ENCODE results near the gene TMTC4. TPM values are rescaled to one million over a fixed set of nuclear protein-coding genes. Genes with fewer than 3 reads are reported as not detected.

TMTC4 gene
- total RNA-seq, 2 experiments from 2014 or later: 13.5 to 19.0 TPM

GRCh38 chr13:100646030-100646673, 28.4 kb downstream of the TMTC4 start:
- ChIA-PET CTCF (interaction anchor here (1.0 kb wide), 1 partner anchor 11 kb away, joined by 5 read pairs; no protein-coding TSS in a partner anchor), POLR2A (no interaction called here)
- Mint-ChIP-seq H3K36me3 (ENCODE audit: low read depth) (peaks cover 8% of the 10 kb centered on the region), H3K9me3 (ENCODE audit: low read depth) (no peaks in the 10 kb centered on the region), H3K4me3 (no peak overlapping the region), H3K27me3 (no peaks in the 10 kb centered on the region), H3K27ac (no peak overlapping the region), H3K4me1 (no peaks in the 10 kb centered on the region)
- ATAC-seq (no peak), DNase-seq (no peak)
- intact Hi-C loops (cut with DNase I, micrococcal nuclease): no loop called here

- no peak for ATAC-seq
- ChIA-PET CTCF (no interaction called here), POLR2A (no interaction called here)
- DNase-seq: no peak
- Mint-ChIP-seq H3K4me1 (no peaks in the 10 kb centered on the region), H3K27me3 (no peaks in the 10 kb centered on the region), H3K9me3 (ENCODE audit: low read depth) (no peaks in the 10 kb centered on the region), H3K27ac (no peak overlapping the region), H3K36me3 (ENCODE audit: low read depth) (peaks cover 11% of the 10 kb centered on the region), H3K4me3 (no peak overlapping the region)
- intact Hi-C loops (cut with DNase I, micrococcal nuclease): no loop called here
Observed at GRCh38 chr13:100645382-100645781, 29.2 kb downstream of the TMTC4 start.

- ChIA-PET POLR2A (no interaction called here), CTCF (interaction anchor here (0.6 to 1.5 kb wide), 2 partner anchors 11 to 24 kb away, joined by 5 to 6 read pairs; no protein-coding TSS in a partner anchor)
- no peak overlapping the region for H3K27ac Mint-ChIP-seq
- no peaks in the 10 kb centered on the region for H3K27me3 Mint-ChIP-seq
- no peaks in the 10 kb centered on the region for H3K4me1 Mint-ChIP-seq
- H3K4me3 Mint-ChIP-seq: no peak overlapping the region
- H3K36me3 Mint-ChIP-seq (ENCODE audit: low read depth): peaks cover 11% of the 10 kb centered on the region
- H3K9me3 Mint-ChIP-seq (ENCODE audit: low read depth): no peaks in the 10 kb centered on the region
- ATAC-seq: no peak
- intact Hi-C loops (cut with DNase I, micrococcal nuclease): no loop called here
- no peak for DNase-seq
Observed at GRCh38 chr13:100644371-100644770, 30.2 kb downstream of the TMTC4 start.

- H3K27ac Mint-ChIP-seq: no peak overlapping the region
- ChIA-PET POLR2A (no interaction called here), CTCF (interaction anchor here (0.6 to 1.7 kb wide), 3 partner anchors 11 to 352 kb away, joined by 3 to 4 read pairs (median 3); no protein-coding TSS in a partner anchor)
- DNase-seq: no peak
- H3K4me3 Mint-ChIP-seq: no peak overlapping the region
- no peak for ATAC-seq
- intact Hi-C loops (cut with DNase I, micrococcal nuclease): no loop called here
- H3K27me3 Mint-ChIP-seq: no peaks in the 10 kb centered on the region
- H3K36me3 Mint-ChIP-seq (ENCODE audit: low read depth): peaks cover 35% of the 10 kb centered on the region
- no peaks in the 10 kb centered on the region for H3K9me3 Mint-ChIP-seq (ENCODE audit: low read depth)
- no peaks in the 10 kb centered on the region for H3K4me1 Mint-ChIP-seq
Observed at GRCh38 chr13:100637796-100638195, 36.8 kb downstream of the TMTC4 start.

- peaks cover 35% of the 10 kb centered on the region for H3K36me3 Mint-ChIP-seq (ENCODE audit: low read depth)
- no peak overlapping the region for H3K27ac Mint-ChIP-seq
- H3K27me3 Mint-ChIP-seq: no peaks in the 10 kb centered on the region
- DNase-seq: no peak
- H3K4me1 Mint-ChIP-seq: no peaks in the 10 kb centered on the region
- intact Hi-C loops (cut with DNase I, micrococcal nuclease): no loop called here
- ChIA-PET CTCF (interaction anchor here (0.9 kb wide), 1 partner anchor 12 kb away, joined by 4 read pairs; no protein-coding TSS in a partner anchor), POLR2A (interaction anchor here (0.5 kb wide), 1 partner anchor 1846 kb away, joined by 3 read pairs; no protein-coding TSS in a partner anchor)
- H3K9me3 Mint-ChIP-seq (ENCODE audit: low read depth): no peaks in the 10 kb centered on the region
- no peak for ATAC-seq
- no peak overlapping the region for H3K4me3 Mint-ChIP-seq
Observed at GRCh38 chr13:100637380-100637779, 37.2 kb downstream of the TMTC4 start.

- DNase-seq (no peak), ATAC-seq (no peak)
- Mint-ChIP-seq H3K9me3 (ENCODE audit: low read depth) (no peaks in the 10 kb centered on the region), H3K4me3 (no peak overlapping the region), H3K4me1 (no peaks in the 10 kb centered on the region), H3K27me3 (no peaks in the 10 kb centered on the region), H3K27ac (no peak overlapping the region), H3K36me3 (ENCODE audit: low read depth) (peaks cover 31% of the 10 kb centered on the region)
- ChIA-PET POLR2A (no interaction called here), CTCF (no interaction called here)
- intact Hi-C loops (cut with DNase I, micrococcal nuclease): no loop called here
Observed at GRCh38 chr13:100636441-100636840, 38.2 kb downstream of the TMTC4 start.

- no peaks in the 10 kb centered on the region for H3K27me3 Mint-ChIP-seq
- H3K9me3 Mint-ChIP-seq (ENCODE audit: low read depth): no peaks in the 10 kb centered on the region
- H3K36me3 Mint-ChIP-seq (ENCODE audit: low read depth): peaks cover 28% of the 10 kb centered on the region
- H3K27ac Mint-ChIP-seq: no peak overlapping the region
- ATAC-seq: no peak
- POLR2A ChIA-PET: interaction anchor here (0.6 kb wide), 1 partner anchor 21 kb away, joined by 3 read pairs; no protein-coding TSS in a partner anchor
- no peaks in the 10 kb centered on the region for H3K4me1 Mint-ChIP-seq
- CTCF ChIA-PET: interaction anchor here (0.6 kb wide), 1 partner anchor 210 kb away, joined by 4 read pairs; no protein-coding TSS in a partner anchor
- no peak overlapping the region for H3K4me3 Mint-ChIP-seq
- DNase-seq: no peak
- intact Hi-C loops (cut with DNase I, micrococcal nuclease): no loop called here
Observed at GRCh38 chr13:100636004-100636403, 38.6 kb downstream of the TMTC4 start.

- ATAC-seq (no peak), DNase-seq (no peak)
- POLR2A ChIA-PET: no interaction called here
- Mint-ChIP-seq H3K4me3 (no peak overlapping the region), H3K27ac (no peak overlapping the region), H3K9me3 (ENCODE audit: low read depth) (no peaks in the 10 kb centered on the region), H3K36me3 (ENCODE audit: low read depth) (peaks cover 34% of the 10 kb centered on the region), H3K27me3 (no peaks in the 10 kb centered on the region), H3K4me1 (no peaks in the 10 kb centered on the region)
- CTCF ChIA-PET: no interaction called here
- intact Hi-C loops (cut with DNase I, micrococcal nuclease): no loop called here
Observed at GRCh38 chr13:100634696-100635095, 39.9 kb downstream of the TMTC4 start.

GRCh38 chr13:100633461-100633860, 41.1 kb downstream of the TMTC4 start:
- peaks cover 45% of the 10 kb centered on the region for H3K36me3 Mint-ChIP-seq (ENCODE audit: low read depth)

GRCh38 chr13:100630555-100630954, 44.0 kb downstream of the TMTC4 start:
- Mint-ChIP-seq H3K4me1 (no peaks in the 10 kb centered on the region), H3K36me3 (ENCODE audit: low read depth) (peaks cover 43% of the 10 kb centered on the region), H3K9me3 (ENCODE audit: low read depth) (no peaks in the 10 kb centered on the region), H3K27me3 (no peaks in the 10 kb centered on the region), H3K4me3 (no peak overlapping the region), H3K27ac (no peak overlapping the region)
- intact Hi-C loops (cut with DNase I, micrococcal nuclease): no loop called here
- ChIA-PET CTCF (interaction anchor here (1.5 kb wide), 1 partner anchor 20 kb away, joined by 3 read pairs; no protein-coding TSS in a partner anchor), POLR2A (no interaction called here)
- DNase-seq: no peak
- ATAC-seq: no peak

More at GRCh38 chr13:100633461-100633860, 41.1 kb downstream of the TMTC4 start:
- Mint-ChIP-seq H3K27ac (no peak overlapping the region), H3K4me3 (no peak overlapping the region), H3K9me3 (ENCODE audit: low read depth) (no peaks in the 10 kb centered on the region), H3K27me3 (no peaks in the 10 kb centered on the region), H3K4me1 (no peaks in the 10 kb centered on the region)
- intact Hi-C loops (cut with DNase I, micrococcal nuclease): no loop called here
- POLR2A ChIA-PET: no interaction called here
- CTCF ChIA-PET: interaction anchor here (1.3 kb wide), 1 partner anchor 10 kb away, joined by 6 read pairs; no protein-coding TSS in a partner anchor
- DNase-seq: no peak
- no peak for ATAC-seq

- ChIA-PET POLR2A (no interaction called here), CTCF (interaction anchor here (0.7 kb wide), 1 partner anchor 13 kb away, joined by 3 read pairs; no protein-coding TSS in a partner anchor)
Observed at GRCh38 chr13:100627120-100627519, 47.5 kb downstream of the TMTC4 start.

GRCh38 chr13:100625447-100625846, 49.1 kb downstream of the TMTC4 start:
- intact Hi-C loops (cut with DNase I, micrococcal nuclease): no loop called here
- DNase-seq (no peak), ATAC-seq (no peak)
- CTCF ChIA-PET: interaction anchor here (1.2 to 1.8 kb wide), 2 partner anchors 13 to 52 kb away, joined by 3 to 4 read pairs; no protein-coding TSS in a partner anchor
- peaks cover 55% of the 10 kb centered on the region for H3K36me3 Mint-ChIP-seq (ENCODE audit: low read depth)
- H3K4me3 Mint-ChIP-seq: no peak overlapping the region
- peaks cover 3% of the 10 kb centered on the region for H3K4me1 Mint-ChIP-seq
- peaks cover 3% of the 10 kb centered on the region for H3K9me3 Mint-ChIP-seq (ENCODE audit: low read depth)
- H3K27ac Mint-ChIP-seq: no peak overlapping the region
- POLR2A ChIA-PET: no interaction called here
- H3K27me3 Mint-ChIP-seq: no peaks in the 10 kb centered on the region

More at GRCh38 chr13:100627120-100627519, 47.5 kb downstream of the TMTC4 start:
- Mint-ChIP-seq H3K4me1 (no peaks in the 10 kb centered on the region), H3K27ac (no peak overlapping the region), H3K9me3 (ENCODE audit: low read depth) (no peaks in the 10 kb centered on the region), H3K27me3 (no peaks in the 10 kb centered on the region), H3K36me3 (ENCODE audit: low read depth) (peaks cover 53% of the 10 kb centered on the region), H3K4me3 (no peak overlapping the region)
- DNase-seq (no peak), ATAC-seq (no peak)
- intact Hi-C loops (cut with DNase I, micrococcal nuclease): no loop called here

Data from activated CD4-positive, alpha-beta T cell treated with anti-CD3 and anti-CD28 coated beads for 36 hours (primary cell).